Fibroblast of lung (primary cell): Measurements from ENCODE around the gene PPL.

Source experiments
- CTCF ChIP-seq, 2 donors: IDR thresholded peaks in 1 of 2; conservative IDR thresholded peaks in 1 of 2; 1 replicate in 1 of 2; 2 replicates in 1 of 2; pipeline ENCODE4 v1.5.1; 2011 to 2012; ENCODE audit warnings: low read length in 2 of 2, control low read depth in 1 of 2, inconsistent platforms in 1 of 2, low read depth in 1 of 2, mild to moderate bottlenecking in 1 of 2
- EZH2 ChIP-seq: IDR thresholded peaks from 2 replicates; pipeline ENCODE4 v1.5.1; 2012; ENCODE audit warnings: low read length, control low read depth, mild to moderate bottlenecking; ENCODE audit errors: missing control alignments

GRCh38 chr16:4917117-4917516 lies 19.8 kb downstream of the PPL start:
- TF ChIP-seq CTCF (conservative IDR thresholded peaks at IDR 0.05 in 1 of 2, IDR thresholded peaks at IDR 0.05 in 1 of 2; ENCODE audit: low read depth in 1 of 2, low read length in 2 of 2) (no peak), EZH2 (no peak)
